ENCODE results near the gene MUC2.

The MUC2 gene

DNA sequence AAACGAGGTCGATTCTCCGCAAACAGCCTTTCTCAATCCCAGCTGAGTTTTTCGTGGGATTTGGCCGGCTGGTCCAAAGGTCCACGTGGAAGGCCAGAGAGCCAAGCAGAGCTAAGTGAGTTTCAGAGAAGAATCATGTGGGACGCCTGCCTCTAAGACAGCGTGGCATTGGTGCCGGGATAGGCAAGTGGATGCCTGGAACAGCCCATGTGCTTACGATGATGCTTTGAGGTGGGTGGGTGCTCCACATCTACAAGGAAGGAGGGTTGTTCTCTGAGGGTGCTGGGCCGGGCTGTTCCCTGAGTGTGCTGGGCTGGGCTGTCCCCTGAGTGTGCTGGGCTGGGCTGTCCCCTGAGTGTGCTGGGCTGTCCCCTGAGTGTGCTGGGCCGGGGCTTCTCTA, 41.4 kb downstream of the MUC2 start:
- H3F3A ChIP-seq (ENCODE audit: low read depth): no peaks in the 10 kb centered on the region
- no peak overlapping the region for H3K4me2 ChIP-seq (ENCODE audit: low read depth, low read length, poor library complexity, severe bottlenecking)
- H2AFZ ChIP-seq (ENCODE audit: low read length): no peak overlapping the region
- no peaks in the 10 kb centered on the region for H3K36me3 ChIP-seq (ENCODE audit: insufficient read depth, low read length)
- no peaks in the 10 kb centered on the region for H4K20me1 ChIP-seq (ENCODE audit: insufficient read depth, low read length, poor library complexity, severe bottlenecking)
- H3K79me2 ChIP-seq (ENCODE audit: insufficient read depth, low read length): no peaks in the 10 kb centered on the region
- H3K4me3 ChIP-seq (ENCODE audit: low read length, poor library complexity, severe bottlenecking): no peak overlapping the region
- no peaks in the 10 kb centered on the region; the same call in 1 of the 2 replicates for H3K9me3 ChIP-seq (ENCODE audit: insufficient read depth, low read depth, low read length)
- no peaks in the 10 kb centered on the region for H3K27me3 ChIP-seq (ENCODE audit: insufficient read depth, low read length, poor library complexity, severe bottlenecking)
- H3K9me2 ChIP-seq (replicated peaks; ENCODE audit: low read depth, low read length): no peaks in the 10 kb centered on the region
- no peak overlapping the region for H3K9ac ChIP-seq (ENCODE audit: low read depth, low read length, poor library complexity, severe bottlenecking)
- H3K4me1 ChIP-seq (ENCODE audit: insufficient read depth, low read length, poor library complexity, severe bottlenecking): no peaks in the 10 kb centered on the region
- TF ChIP-seq, protein P1, sequence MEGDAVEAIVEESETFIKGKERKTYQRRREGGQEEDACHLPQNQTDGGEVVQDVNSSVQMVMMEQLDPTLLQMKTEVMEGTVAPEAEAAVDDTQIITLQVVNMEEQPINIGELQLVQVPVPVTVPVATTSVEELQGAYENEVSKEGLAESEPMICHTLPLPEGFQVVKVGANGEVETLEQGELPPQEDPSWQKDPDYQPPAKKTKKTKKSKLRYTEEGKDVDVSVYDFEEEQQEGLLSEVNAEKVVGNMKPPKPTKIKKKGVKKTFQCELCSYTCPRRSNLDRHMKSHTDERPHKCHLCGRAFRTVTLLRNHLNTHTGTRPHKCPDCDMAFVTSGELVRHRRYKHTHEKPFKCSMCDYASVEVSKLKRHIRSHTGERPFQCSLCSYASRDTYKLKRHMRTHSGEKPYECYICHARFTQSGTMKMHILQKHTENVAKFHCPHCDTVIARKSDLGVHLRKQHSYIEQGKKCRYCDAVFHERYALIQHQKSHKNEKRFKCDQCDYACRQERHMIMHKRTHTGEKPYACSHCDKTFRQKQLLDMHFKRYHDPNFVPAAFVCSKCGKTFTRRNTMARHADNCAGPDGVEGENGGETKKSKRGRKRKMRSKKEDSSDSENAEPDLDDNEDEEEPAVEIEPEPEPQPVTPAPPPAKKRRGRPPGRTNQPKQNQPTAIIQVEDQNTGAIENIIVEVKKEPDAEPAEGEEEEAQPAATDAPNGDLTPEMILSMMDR (conservative IDR thresholded peaks at IDR 0.05; ENCODE audit: low read length): no peak
- no peak for TF ChIP-seq EZH2phosphoT487 (IDR thresholded peaks at IDR 0.05; ENCODE audit: borderline replicate concordance)

DNA sequence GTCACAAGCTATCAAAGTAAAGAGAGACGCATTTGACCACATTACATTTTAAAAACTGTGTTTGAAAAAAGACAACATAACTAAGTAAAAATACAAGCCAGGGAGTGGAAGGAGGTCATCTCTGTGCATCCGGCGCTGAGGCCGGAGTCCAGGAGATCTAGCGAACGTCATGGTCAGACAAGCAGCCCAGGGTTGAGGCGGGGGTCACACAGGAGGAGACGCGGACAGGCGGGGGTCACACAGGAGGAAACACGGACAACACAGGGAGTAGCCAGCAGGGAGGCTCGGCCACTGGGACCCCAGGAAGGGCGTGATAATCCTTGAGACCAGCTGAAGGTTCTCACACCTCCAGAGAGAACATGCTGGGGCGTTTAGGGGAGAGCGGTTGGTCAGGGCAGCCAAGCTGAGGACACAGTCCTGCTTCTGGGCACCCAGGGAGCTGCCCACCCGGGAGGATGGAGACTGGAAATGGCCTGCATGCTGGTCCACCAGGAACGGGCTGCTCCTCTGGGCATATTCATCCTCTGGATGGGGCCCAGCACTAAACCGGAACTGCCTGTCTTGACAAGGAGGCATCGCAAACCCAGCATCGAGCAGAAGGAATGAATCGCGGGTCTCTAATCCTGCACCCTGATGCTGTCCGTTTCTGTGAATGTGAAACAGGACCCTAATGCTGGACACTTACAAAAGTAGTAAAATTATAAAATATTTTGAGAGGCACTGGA, 42.2 kb downstream of the MUC2 start:
- Histone ChIP-seq H3K9ac (ENCODE audit: low read depth, low read length, poor library complexity, severe bottlenecking) (no peak overlapping the region), H3K79me2 (ENCODE audit: insufficient read depth, low read length) (no peaks in the 10 kb centered on the region), H3K4me1 (ENCODE audit: insufficient read depth, low read length, poor library complexity, severe bottlenecking) (no peaks in the 10 kb centered on the region), H3K4me3 (ENCODE audit: low read length, poor library complexity, severe bottlenecking) (no peak overlapping the region), H2AFZ (ENCODE audit: low read length) (no peak overlapping the region), H4K20me1 (ENCODE audit: insufficient read depth, low read length, poor library complexity, severe bottlenecking) (no peaks in the 10 kb centered on the region), H3F3A (ENCODE audit: low read depth) (no peaks in the 10 kb centered on the region), H3K4me2 (ENCODE audit: low read depth, low read length, poor library complexity, severe bottlenecking) (no peak overlapping the region), H3K27me3 (ENCODE audit: insufficient read depth, low read length, poor library complexity, severe bottlenecking) (no peaks in the 10 kb centered on the region), H3K9me3 (ENCODE audit: insufficient read depth, low read depth, low read length) (peaks cover 5% of the 10 kb centered on the region; the same call in 1 of the 2 replicates), H3K36me3 (ENCODE audit: insufficient read depth, low read length) (no peaks in the 10 kb centered on the region), H3K9me2 (replicated peaks; ENCODE audit: low read depth, low read length) (no peaks in the 10 kb centered on the region)
- TF ChIP-seq, protein P1 (conservative IDR thresholded peaks at IDR 0.05; ENCODE audit: low read length): no peak
- TF ChIP-seq EZH2phosphoT487 (IDR thresholded peaks at IDR 0.05; ENCODE audit: borderline replicate concordance): no peak

DNA sequence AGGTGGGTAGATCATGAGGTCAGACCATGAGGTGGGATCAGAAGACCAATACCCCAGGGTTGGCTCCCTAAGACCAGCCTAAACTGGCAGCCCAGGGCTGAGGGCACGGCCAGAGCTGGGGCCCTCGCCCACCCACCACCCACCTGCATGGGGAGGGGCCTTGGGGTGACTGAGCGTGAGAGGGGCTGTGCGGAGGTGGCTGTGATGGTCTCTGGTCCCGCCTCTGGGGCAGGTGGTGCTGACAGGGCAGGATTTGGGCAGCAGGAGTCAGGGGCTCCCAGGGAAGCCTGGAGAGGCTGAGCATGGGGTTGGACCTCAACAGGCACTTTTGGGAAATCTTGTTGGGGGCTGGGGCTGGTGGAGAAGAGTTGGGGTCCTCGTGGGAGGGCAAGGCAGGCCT, 43.3 kb downstream of the MUC2 start:
- H2AFZ ChIP-seq (ENCODE audit: low read length): no peak overlapping the region
- H3K9me3 ChIP-seq (ENCODE audit: insufficient read depth, low read depth, low read length): peaks cover 5% of the 10 kb centered on the region; the same call in 1 of the 2 replicates

More for the DNA sequence above, 43.3 kb downstream of the MUC2 start:
- no peaks in the 10 kb centered on the region for H3K4me1 ChIP-seq (ENCODE audit: insufficient read depth, low read length, poor library complexity, severe bottlenecking)
- no peak overlapping the region for H3K4me2 ChIP-seq (ENCODE audit: low read depth, low read length, poor library complexity, severe bottlenecking)
- H3K4me3 ChIP-seq (ENCODE audit: low read length, poor library complexity, severe bottlenecking): no peak overlapping the region
- H3K9ac ChIP-seq (ENCODE audit: low read depth, low read length, poor library complexity, severe bottlenecking): no peak overlapping the region
- no peaks in the 10 kb centered on the region for H3K36me3 ChIP-seq (ENCODE audit: insufficient read depth, low read length)
- H4K20me1 ChIP-seq (ENCODE audit: insufficient read depth, low read length, poor library complexity, severe bottlenecking): no peaks in the 10 kb centered on the region
- H3K27me3 ChIP-seq (ENCODE audit: insufficient read depth, low read length, poor library complexity, severe bottlenecking): no peaks in the 10 kb centered on the region
- H3K9me2 ChIP-seq (replicated peaks; ENCODE audit: low read depth, low read length): no peaks in the 10 kb centered on the region
- TF ChIP-seq, protein P1 (conservative IDR thresholded peaks at IDR 0.05; ENCODE audit: low read length): no peak
- TF ChIP-seq EZH2phosphoT487 (IDR thresholded peaks at IDR 0.05; ENCODE audit: borderline replicate concordance): no peak
- no peaks in the 10 kb centered on the region for H3F3A ChIP-seq (ENCODE audit: low read depth)
- H3K79me2 ChIP-seq (ENCODE audit: insufficient read depth, low read length): no peaks in the 10 kb centered on the region
